OCI-LY7 (cell line): ENCODE results near the gene IRX5.

ENCODE experiments used
- CTCF ChIP-seq: fragments of 200-600 bp; sonication (generic); conservative IDR thresholded peaks from 2 replicates; pipeline ENCODE4 v1.5.1; 2014; ENCODE audit warnings: mild to moderate bottlenecking, antibody characterized with exemption, low read length, moderate library complexity, mixed read lengths
- EZH2phosphoT487 ChIP-seq: fragments of 200-600 bp; sonication (generic); IDR thresholded peaks from 2 replicates; pipeline ENCODE4 v1.6.1; 2018; ENCODE audit warnings: low read depth, borderline replicate concordance, mild to moderate bottlenecking, mixed run types, antibody characterized with exemption, low read length, moderate library complexity, mixed read lengths

- no peak for TF ChIP-seq CTCF
- TF ChIP-seq EZH2phosphoT487: no peak
Observed at GRCh38 chr16:54903047-54903446, 27.6 kb upstream of the IRX5 start.
